ENCODE data around the gene KCNN4.

DNA sequence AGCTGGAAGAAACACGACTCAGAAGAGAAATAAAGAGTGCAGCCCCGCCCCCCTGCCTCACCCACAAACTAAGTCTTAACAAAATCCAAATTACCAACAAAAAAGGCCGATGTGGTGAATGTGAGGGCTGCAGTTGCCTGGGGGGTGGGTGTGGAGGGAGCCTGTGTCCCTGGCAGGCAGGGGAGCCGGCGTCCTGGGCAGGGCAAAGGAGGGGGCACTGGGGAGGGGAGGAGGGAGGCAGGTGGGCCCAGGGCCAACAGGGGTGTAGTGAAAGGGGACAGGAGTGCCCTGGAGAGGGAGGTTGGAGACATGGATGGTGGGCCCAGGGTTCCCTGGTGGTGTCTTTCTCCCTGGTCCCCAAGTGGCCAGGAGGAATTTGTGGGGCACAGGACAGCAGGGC lies 60.9 kb downstream of the KCNN4 start:
- no peak for TF ChIP-seq EZH2phosphoT487 (IDR thresholded peaks at IDR 0.05; ENCODE audit: borderline replicate concordance, low read depth, low read length)
- TF ChIP-seq, protein P1, sequence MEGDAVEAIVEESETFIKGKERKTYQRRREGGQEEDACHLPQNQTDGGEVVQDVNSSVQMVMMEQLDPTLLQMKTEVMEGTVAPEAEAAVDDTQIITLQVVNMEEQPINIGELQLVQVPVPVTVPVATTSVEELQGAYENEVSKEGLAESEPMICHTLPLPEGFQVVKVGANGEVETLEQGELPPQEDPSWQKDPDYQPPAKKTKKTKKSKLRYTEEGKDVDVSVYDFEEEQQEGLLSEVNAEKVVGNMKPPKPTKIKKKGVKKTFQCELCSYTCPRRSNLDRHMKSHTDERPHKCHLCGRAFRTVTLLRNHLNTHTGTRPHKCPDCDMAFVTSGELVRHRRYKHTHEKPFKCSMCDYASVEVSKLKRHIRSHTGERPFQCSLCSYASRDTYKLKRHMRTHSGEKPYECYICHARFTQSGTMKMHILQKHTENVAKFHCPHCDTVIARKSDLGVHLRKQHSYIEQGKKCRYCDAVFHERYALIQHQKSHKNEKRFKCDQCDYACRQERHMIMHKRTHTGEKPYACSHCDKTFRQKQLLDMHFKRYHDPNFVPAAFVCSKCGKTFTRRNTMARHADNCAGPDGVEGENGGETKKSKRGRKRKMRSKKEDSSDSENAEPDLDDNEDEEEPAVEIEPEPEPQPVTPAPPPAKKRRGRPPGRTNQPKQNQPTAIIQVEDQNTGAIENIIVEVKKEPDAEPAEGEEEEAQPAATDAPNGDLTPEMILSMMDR (conservative IDR thresholded peaks at IDR 0.05; ENCODE audit: low read length): no peak
